Globus pallidus (tissue), 1 donor: ENCODE results near the gene OSER1.
A peak's percentile ranks its signal among the peaks of the same experiment; 100 is the strongest.

Experiments used
- DNase-seq: peaks from one replicate; pipeline ENCODE4 v3.0.0-alpha.2; 2015; ENCODE audit warnings: low spot score

OSER1 gene

GRCh38 chr20:44224637-44225036 lies 14.1 kb upstream of the OSER1 start:
- DNase-seq = no peak

GRCh38 chr20:44223721-44224120 lies 13.2 kb upstream of the OSER1 start:
- no peak for DNase-seq

- DNase-seq = no peak
Measured at GRCh38 chr20:44222633-44223368, 12.2 kb upstream of the OSER1 start.

- DNase-seq = no peak
Measured at GRCh38 chr20:44222027-44222426, 11.5 kb upstream of the OSER1 start.

- DNase-seq = no peak
Measured at GRCh38 chr20:44221368-44221954, 10.9 kb upstream of the OSER1 start.

DNA sequence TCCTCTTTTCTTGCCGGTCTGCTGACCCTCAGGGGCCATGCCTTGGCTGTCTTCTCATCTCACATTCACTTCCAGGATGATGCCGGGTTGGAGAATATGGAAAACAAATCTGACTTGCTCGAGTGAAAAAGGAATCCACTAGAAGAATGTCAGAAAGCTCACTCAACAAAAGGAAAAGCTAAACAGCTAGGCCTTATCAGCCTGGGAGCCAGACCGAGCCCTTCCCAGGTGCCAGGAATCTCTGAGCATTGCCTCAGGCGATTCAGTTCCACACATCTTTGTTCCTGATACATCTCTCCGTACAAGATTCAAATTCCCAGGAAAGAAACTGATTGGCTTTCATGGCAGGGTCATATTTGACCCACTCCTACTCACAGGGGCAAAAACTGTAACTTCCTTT lies 9.2 kb upstream of the OSER1 start:
- DNase-seq = no peak

- no peak for DNase-seq
Measured at GRCh38 chr20:44219170-44219730, 8.7 kb upstream of the OSER1 start.

DNA sequence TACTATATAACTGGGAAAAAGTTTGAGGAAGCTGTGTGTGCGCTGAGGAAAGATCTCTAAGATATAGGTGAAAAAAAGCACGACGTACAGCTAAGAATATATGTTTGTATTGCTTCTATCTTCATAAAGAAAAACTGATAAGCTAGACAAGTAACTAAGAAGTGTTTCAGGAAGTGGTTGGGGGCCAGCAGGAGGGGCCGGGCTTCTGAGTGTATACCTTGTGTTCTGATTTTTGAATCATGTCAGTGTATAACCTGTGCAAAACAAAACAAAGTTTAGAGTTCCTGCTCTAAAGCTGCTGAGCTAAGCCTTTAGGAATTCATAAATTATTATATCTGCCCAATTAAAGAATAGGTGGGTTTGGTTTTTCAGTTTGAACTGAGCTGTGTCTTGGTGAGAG lies 7.9 kb upstream of the OSER1 start:
- no peak for DNase-seq

DNA sequence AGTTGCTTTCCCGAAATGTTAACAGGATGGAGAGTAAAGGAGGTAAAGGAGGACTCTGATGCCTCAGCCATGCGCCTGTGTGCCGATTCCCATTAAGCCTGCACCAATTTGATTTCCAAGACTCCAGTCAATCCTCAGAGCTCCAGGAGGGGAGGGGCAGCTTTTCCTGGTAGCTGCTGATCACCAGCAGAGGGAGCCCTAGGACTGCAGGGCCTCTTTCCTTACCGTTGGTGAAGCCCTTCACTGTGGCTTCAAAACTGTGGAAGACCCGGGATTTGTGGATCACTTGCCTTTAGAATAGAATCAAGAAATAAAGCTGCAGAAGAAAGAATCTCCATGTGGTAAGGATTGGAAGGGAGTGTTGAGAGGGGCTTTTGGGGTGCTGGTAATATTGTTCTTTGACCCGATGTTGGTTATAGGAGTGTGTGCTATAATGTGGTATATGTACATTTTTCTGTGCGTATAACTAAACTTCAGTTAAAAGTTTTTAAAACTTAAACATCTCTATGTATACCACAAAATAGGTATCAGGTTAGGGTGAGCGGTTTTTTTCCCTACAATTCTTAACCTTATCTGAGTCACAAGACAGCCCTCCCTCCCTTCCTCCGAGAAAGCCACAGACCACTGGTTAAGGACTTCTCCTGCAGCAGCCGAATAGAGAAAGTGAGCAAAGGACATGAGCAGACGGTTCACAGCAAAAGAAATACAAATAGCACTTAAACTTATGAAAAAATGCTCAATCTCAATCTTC lies 6.9 kb upstream of the OSER1 start:
- peak; percentile 48 for DNase-seq

DNA sequence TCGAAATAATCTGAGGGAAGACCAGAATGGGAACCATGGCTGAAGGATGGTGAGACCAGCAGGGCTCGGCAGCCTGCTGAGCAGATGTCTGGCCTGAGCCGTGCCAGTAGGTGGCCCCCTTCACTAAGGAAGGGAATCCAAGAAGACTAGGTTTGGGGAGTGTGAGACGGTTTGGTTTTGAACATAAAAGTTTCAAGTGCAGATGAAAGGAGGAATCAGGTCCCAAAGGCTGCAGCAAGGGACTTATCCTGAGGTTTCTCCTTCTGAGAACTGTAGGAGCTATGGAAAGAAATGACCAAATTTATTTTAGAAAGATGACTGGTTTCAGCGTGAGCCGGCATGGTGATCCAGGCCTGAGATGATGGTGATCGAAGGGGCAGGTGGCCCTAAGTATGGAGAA lies 4.6 kb upstream of the OSER1 start:
- DNase-seq = peak; percentile 57

DNA sequence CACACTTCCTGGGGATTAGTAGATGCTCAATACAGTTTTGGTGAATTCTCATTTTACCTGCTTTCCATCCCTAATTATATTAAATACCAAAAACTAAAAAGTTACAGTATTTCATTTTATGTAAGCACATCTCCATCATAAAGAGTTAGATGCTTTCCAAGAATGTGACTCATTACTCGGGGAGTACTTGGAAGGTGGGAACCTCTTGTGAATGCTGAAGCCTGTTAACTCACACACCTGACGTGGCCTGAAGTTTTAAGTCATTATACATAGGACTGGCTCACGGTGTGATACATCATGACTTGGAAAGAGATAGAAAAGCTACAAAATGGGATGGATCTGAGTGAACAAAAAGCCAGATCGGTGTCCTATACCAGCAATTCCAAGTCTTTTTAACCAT lies 2.2 kb upstream of the OSER1 start:
- no peak for DNase-seq

- DNase-seq = peak; percentile 29
Measured at GRCh38 chr20:44211177-44212039, 837 bp upstream of the OSER1 start.

DNA sequence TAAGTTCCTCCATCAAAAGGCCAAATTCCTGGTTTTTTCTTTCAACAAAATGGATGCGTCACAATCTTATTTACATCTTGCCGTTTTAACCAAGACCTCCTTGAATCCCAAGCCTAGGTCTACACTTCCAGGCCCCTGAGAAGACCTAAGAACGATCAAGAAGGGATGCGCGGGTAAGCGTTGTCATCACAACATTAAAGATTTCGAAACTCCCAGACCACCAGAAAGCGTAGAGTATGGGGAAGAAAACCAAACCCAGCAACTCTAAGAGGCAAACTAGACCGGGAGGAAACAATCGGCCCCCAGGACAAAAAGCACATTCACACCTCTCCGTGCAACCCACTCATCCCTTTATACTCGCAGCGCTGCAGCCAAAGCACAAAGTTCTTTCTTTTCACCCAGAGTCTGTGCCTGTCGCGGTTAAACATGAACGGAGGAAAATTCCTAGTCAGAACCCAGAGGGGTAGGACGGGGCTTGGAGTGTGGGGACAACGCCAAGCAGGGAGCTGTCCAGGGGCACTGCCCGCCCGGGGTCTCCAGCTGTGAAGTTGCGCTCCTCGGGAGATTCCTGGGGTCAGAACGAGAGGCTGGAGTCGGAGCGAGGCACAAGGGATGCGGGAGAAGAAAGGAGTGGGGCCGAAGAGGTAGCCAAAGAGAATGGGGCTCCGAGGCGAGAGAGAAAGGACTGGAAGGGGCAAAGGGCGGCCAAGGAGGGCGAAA lies 725 bp downstream of the OSER1 start:
- DNase-seq = no peak

- no peak for DNase-seq
Measured at GRCh38 chr20:44208770-44209169, 1.8 kb downstream of the OSER1 start.

DNA sequence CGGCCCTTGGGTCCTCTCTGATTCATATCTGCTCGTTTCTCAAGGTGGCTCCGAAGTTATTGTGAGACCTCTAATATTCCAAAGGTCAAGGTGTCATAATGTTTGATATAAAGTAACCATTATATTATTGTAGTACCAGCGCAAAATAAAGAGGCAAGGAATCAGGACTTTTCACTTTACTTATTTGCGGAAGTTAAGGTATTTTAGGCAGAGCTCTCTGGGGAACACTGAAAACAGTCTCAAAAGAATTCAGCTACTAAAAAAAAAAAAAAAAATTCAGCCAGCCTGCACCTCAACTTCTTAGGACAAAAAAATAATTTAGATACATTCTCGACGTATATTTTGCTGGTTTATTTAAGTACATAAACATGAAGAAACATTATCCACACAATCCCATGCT lies 2.4 kb downstream of the OSER1 start:
- DNase-seq = no peak

DNA sequence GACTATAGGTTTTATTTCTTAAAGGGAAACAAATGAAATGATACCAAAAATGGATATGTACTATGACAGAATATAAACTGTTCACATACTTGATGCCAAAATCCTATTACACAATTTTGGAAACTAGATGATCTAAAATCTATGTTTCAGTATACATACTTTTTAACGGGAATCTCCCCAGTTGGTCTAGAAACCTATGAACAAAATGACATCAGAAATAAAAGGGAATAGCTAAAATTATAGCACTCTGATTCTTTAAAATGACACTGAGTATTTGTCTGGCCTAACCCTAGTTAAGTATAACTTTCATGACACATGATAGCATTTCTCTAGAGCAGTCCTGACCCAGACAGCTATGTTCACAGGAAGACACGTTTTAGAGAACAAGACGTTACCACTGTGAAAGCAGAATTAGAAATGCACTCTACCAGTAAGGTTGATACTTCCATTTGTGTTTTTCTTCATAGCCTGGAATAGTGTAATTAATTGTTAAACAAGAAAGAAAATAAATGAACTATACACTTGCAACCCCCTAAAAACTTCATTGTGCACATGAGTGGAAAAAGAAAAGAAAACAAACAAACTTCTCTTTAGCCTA lies 3.3 kb downstream of the OSER1 start:
- DNase-seq = no peak

DNA sequence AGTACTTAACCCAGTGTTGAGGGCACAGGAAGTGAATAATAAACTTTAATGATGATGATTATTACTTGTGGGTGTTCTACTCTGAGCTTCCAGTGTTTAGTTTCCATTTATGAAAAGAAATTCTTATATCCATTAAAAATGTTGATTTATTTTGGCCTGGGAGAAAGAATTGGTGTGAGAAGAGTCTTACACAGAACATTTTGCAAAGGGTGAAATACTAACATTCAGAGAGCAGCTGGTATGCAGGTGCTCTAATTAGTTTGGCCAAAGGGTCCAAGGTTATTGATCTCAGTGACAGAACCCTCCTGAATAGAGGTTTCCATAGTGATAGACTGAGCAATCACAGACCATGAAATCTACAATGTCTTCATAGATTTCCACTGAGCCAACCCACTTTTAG lies 4.4 kb downstream of the OSER1 start:
- no peak for DNase-seq

GRCh38 chr20:44204832-44205215 lies 5.7 kb downstream of the OSER1 start:
- no peak for DNase-seq

DNA sequence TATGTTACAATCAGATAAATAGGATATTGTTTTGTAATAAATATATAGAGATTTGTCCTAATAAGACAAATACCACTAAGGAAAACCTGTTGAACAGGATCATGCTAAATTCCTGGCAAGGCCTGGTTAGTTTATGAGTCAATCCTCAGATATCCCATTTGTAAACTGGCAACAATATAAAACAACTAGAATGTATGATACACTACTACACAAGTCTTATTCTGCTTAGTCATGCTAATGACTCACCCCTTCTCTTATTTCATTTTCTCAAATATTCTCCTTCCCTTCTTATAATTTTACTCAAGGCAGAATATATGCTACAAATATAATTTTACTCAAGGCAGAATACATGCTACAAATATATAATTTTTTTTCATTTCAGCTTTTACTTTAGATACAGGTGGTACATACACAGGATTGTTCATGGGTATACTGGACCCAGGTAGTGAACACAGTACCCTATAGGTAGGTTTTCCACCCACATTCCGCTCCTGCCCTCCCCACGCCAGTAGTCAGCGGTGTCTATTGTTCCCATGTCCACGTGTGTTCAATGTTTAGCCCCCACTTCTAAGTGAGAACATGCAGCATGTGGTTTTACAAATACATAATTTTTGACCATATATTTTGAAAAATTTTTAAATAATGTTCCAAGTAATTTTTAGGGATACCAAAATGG lies 6.3 kb downstream of the OSER1 start:
- DNase-seq = no peak

DNA sequence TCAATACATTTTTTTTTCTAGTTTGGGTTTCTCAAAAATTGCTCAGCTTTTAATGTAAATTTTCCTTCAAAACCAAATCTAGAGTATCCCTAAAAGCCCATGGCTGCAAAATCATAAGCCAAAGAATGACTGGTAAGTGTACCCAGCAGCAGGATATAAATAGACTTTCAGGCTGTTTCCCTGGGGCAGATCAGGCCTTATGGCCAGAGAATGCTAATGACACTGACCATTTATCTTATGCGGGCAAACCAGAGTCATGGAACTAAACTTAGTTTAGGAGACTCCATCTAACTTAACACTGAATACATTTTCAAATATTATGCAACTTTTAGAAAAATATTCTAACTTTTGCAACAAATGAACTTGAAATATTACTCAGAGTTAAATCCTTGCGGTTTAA lies 7.4 kb downstream of the OSER1 start:
- no peak for DNase-seq
